Activated T-helper 2 cell treated with anti-CD3 and anti-CD28 coated beads, Interferon-gamma antibody, Interleukin-2, Interleukin-4, amounts not matched to agents 10 μg/mL and 5 μg/mL and 100 μg/mL, durations not matched to agents 14 hours and 24 hours and 36 hours (primary cell): ENCODE measurements around the gene MTPN. TPM values are rescaled to one million over a fixed set of nuclear protein-coding genes. Genes with fewer than 3 reads are reported as not detected.

Experiments
- DNase-seq: peaks from one replicate; pipeline ENCODE4 v3.0.0; 2021; ENCODE audit warnings: low spot score
- H3K27ac Mint-ChIP-seq: one replicate; pipeline ENCODE4 v1.8.0; 2021; ENCODE audit warnings: mixed read lengths
- H3K27me3 Mint-ChIP-seq: one replicate; pipeline ENCODE4 v1.8.0; 2021; ENCODE audit warnings: low read depth, mixed read lengths
- H3K36me3 Mint-ChIP-seq: one replicate; pipeline ENCODE4 v1.8.0; 2021; ENCODE audit warnings: low read depth, mixed read lengths
- H3K4me1 Mint-ChIP-seq: one replicate; pipeline ENCODE4 v1.8.0; 2021; ENCODE audit warnings: low read depth, mixed read lengths
- H3K4me3 Mint-ChIP-seq: one replicate; pipeline ENCODE4 v1.8.0; 2021; ENCODE audit warnings: low read depth, mild to moderate bottlenecking, moderate library complexity, mixed read lengths
- H3K9me3 Mint-ChIP-seq: one replicate; pipeline ENCODE4 v1.8.0; 2021; ENCODE audit warnings: mixed read lengths
- intact Hi-C: fragments of 100-400 bp; cut with micrococcal nuclease; formaldehyde crosslinking; loops from one replicate; pipeline ENCODE4 v1.15.1; 2023
- total RNA-seq: library from RNA; stranded (reverse); gene quantifications from 2 replicates; pipeline ENCODE4 v1.2.3, GENCODE V29; 2022

MTPN gene
- total RNA-seq, 1 donor from 2014 or later: 113 TPM

DNA sequence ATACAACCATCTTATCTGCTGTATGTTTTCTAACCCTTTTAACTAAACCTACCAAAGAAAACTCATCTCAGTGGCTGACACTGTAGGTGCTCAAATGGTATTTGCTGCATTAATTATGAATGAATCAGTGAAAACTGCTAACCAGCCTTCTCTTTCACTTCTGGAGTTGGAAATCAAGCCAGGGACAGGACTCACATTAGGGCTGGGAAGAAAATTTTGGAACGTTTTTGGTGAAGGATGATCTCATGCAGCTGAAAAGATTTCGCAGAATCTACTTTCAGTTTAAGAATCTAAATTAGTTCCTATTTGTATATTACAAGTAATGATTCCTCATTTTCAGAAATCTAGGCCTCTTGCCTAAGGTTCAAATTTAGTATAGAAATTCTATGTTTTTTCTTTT, 12.9 kb downstream of the MTPN start:
- Mint-ChIP-seq H3K4me3 (no peak overlapping the region), H3K27me3 (no peaks in the 10 kb centered on the region), H3K27ac (no peak overlapping the region), H3K9me3 (no peaks in the 10 kb centered on the region), H3K4me1 (peaks cover 37% of the 10 kb centered on the region), H3K36me3 (peaks cover 33% of the 10 kb centered on the region)
- intact Hi-C loops: no loop called here
- no peak for DNase-seq

DNA sequence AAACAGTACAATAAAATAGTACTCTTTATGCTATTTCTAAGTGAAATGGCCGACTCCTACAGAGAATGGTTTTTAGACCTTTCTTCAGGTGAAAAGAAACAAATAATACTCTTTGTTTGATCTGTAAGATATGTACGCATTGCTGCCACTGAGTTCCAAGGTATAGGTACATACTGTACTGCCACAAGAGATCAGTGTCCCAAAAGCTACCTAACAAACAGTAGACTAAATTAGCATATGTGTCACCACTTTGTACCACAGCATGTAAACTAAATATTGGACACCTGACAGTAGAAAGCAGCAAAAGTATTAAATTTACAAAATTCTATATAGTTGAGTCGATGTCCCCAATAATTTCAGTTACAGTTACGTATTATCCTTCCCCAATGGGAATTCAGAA, 14.4 kb downstream of the MTPN start:
- Mint-ChIP-seq H3K27me3 (no peaks in the 10 kb centered on the region), H3K4me3 (no peak overlapping the region), H3K27ac (no peak overlapping the region), H3K9me3 (no peaks in the 10 kb centered on the region), H3K36me3 (peaks cover 22% of the 10 kb centered on the region), H3K4me1 (peaks cover 31% of the 10 kb centered on the region)
- intact Hi-C loops: no loop called here
- no peak for DNase-seq

DNA sequence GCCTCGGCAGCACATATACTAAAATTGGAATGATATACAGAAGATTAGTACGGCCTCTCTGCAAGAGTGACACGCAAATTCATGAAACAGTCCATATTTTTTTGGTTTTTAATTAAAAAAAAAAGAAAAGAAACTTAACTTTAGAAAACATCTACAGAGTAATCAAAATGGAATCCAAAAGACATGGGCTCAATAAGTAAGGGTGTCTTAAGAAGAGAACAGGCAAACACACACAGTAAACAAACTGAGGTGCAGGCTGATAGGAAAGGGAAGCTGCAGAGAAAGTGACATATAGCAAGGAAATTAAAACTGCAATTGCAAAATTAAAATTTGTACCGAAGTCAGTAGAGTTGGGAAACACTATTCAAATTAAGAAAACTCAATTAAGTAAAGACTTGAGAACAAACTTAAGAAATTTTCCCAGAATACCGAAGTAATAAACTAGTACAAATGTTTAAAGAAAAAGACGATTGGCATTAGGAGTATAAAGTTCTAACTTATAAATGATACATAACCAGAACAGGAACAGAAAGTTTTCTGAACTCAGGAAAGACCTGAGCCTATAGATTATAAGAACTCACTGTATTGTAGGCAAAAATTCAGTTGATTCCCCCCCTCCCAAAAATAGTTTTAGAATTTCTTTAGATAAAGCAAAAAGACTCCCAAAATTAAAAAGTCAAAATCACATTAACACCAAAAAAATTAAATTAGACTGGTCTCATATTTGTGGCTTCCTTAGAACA, 16.3 kb downstream of the MTPN start:
- Mint-ChIP-seq H3K27me3 (no peaks in the 10 kb centered on the region), H3K36me3 (peaks cover 26% of the 10 kb centered on the region), H3K27ac (no peak overlapping the region), H3K4me1 (peaks cover 22% of the 10 kb centered on the region), H3K9me3 (no peaks in the 10 kb centered on the region), H3K4me3 (no peak overlapping the region)
- intact Hi-C loops: no loop called here
- no peak for DNase-seq

DNA sequence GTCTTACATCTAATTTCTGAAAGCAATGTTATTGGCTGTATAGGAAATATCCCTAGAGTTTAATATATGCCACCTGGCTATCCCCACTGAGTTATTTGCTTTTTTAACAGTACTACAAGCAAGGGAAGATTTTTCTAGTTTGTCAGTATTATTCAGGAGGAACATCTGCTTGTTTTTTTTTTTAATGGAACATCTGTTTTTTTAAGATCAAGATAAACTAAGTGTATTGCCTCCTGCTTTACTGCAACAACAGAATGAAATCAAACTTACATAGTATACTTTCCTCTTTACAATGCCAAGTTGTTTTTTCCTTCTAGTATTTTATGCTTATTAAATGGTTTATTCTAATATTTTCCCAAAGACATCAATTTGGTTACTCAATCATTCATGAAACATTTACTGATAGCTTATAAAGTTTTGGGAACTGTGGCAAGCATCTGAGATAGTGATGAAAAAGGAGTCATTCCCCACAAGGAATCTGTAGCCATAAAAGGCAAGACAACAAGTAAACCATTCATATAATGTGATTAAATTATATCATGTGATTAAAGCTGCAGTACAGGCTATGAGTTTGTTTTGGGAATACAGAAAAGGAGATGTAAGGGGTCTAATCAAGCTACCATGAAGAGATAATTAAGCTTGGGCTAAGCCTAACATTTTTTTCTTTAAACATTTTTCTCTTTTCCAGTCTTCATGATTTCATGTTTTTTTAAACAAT, 17.4 kb downstream of the MTPN start:
- no peak overlapping the region for H3K4me3 Mint-ChIP-seq
- peaks cover 35% of the 10 kb centered on the region for H3K36me3 Mint-ChIP-seq
- H3K9me3 Mint-ChIP-seq: no peaks in the 10 kb centered on the region
- DNase-seq: no peak
- intact Hi-C loops: no loop called here
- H3K27ac Mint-ChIP-seq: no peak overlapping the region
- no peaks in the 10 kb centered on the region for H3K27me3 Mint-ChIP-seq
- H3K4me1 Mint-ChIP-seq: peaks cover 20% of the 10 kb centered on the region

DNA sequence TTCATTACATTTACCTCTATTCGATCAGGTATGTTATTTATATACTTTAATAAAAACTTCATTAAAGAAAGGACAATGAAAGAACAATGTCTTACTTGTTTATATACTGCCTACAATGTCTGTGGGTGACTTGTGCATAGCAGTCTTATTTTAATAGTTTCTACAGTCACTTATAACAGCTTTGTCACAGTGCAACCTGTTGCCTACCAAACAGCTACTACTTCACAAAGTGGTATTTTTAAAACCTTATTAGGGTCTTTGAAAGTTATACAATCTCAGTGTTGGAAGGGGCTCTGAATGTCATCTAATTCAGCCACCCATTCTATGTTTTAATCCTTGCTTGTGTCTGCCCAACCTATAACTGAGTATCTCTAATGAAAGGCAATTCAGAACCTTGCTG, 19.0 kb downstream of the MTPN start:
- H3K36me3 Mint-ChIP-seq: peaks cover 36% of the 10 kb centered on the region
- H3K4me1 Mint-ChIP-seq: peaks cover 19% of the 10 kb centered on the region
- H3K27ac Mint-ChIP-seq: no peak overlapping the region
- H3K9me3 Mint-ChIP-seq: no peaks in the 10 kb centered on the region
- intact Hi-C loops: no loop called here
- no peak for DNase-seq
- no peak overlapping the region for H3K4me3 Mint-ChIP-seq
- no peaks in the 10 kb centered on the region for H3K27me3 Mint-ChIP-seq

DNA sequence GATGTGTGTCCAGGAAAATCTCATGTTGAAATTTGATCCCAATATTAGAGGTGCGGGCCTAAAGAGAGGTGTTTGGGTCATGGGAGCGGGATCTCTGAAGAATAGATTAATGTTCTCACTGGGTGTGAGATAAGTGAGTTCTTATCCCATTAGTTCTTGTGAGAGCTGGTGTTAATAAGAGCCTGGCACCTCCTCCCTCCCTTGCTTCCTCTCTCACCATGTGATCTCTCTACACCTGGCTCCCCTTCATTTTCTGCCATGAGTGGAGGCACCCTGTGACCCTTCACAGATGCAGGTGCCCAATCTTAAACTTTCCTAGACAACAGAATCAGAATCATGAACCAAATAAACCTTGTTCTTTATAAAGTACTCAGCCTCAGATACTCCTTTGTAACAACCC, 19.5 kb downstream of the MTPN start:
- Mint-ChIP-seq H3K27ac (no peak overlapping the region), H3K36me3 (peaks cover 41% of the 10 kb centered on the region), H3K4me1 (peaks cover 18% of the 10 kb centered on the region), H3K4me3 (no peak overlapping the region), H3K9me3 (no peaks in the 10 kb centered on the region), H3K27me3 (no peaks in the 10 kb centered on the region)
- no peak for DNase-seq
- intact Hi-C loops: no loop called here

DNA sequence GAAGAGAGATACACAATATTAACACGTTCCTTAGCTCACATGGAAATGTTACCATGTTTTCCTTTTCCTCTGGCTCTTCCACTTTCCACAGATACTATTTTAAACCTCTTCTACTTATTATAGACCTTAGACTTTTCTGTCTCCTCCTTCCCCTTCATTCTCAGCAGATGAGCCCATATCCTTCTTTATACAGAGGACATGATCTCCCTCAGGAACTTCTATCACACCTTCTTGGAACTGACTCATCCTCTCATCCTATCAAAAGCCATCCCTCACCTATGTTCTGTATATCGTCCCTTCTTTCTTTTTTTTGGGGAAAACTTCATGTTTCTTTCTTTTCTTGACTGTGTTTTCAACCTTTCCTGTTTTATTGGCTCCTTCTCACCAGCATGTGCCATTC, 20.8 kb downstream of the MTPN start:
- H3K27ac Mint-ChIP-seq: no peak overlapping the region
- H3K9me3 Mint-ChIP-seq: no peaks in the 10 kb centered on the region
- no peak for DNase-seq
- H3K4me3 Mint-ChIP-seq: no peak overlapping the region
- intact Hi-C loops: no loop called here
- peaks cover 49% of the 10 kb centered on the region for H3K36me3 Mint-ChIP-seq
- no peaks in the 10 kb centered on the region for H3K27me3 Mint-ChIP-seq
- H3K4me1 Mint-ChIP-seq: peaks cover 15% of the 10 kb centered on the region

DNA sequence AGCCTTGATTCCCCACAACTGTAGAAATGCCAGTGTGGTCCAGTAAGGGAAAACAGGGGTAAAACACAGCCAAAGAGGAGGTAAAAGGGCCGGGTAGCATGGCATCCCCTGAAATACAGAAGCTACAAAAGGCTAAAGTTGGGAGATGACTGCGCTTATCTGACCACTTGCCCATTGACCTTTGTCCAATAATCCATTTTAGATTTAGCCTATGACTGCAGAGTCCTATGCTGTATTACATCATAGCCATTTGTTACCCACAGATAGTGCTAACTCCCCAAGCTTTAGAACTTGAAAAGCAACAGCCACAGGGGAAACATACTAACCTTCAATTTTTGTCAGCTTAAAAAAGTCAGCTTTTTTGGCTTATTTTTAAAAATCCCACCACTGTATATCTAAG, 26.2 kb downstream of the MTPN start:
- intact Hi-C loops: no loop called here
- no peak for DNase-seq
- Mint-ChIP-seq H3K4me3 (no peak overlapping the region), H3K36me3 (peaks cover 62% of the 10 kb centered on the region), H3K27me3 (no peaks in the 10 kb centered on the region), H3K4me1 (peaks cover 14% of the 10 kb centered on the region), H3K9me3 (no peaks in the 10 kb centered on the region), H3K27ac (no peak overlapping the region)

DNA sequence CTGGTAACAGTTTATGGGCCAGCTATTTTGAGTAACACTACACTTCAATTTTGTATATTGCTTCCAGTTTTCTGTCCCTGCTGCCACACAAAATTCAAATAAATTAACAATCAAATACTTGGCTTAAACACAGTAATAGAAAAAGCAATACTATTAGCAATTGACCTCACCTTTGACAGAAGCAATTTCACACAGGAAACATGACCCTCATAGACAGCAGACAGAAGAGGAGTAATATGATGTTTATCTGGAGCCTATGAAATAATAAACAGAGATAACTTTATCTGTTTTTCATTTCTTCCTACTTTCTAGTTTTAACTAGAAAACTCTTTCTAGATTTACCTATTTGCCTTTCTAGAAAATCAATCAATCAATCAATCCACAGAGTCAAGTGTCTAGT, 26.7 kb downstream of the MTPN start:
- H3K9me3 Mint-ChIP-seq: no peaks in the 10 kb centered on the region
- no peak overlapping the region for H3K27ac Mint-ChIP-seq
- H3K4me1 Mint-ChIP-seq: peaks cover 13% of the 10 kb centered on the region
- H3K27me3 Mint-ChIP-seq: no peaks in the 10 kb centered on the region
- H3K36me3 Mint-ChIP-seq: peaks cover 59% of the 10 kb centered on the region
- no peak overlapping the region for H3K4me3 Mint-ChIP-seq
- DNase-seq: no peak
- intact Hi-C loops: no loop called here

DNA sequence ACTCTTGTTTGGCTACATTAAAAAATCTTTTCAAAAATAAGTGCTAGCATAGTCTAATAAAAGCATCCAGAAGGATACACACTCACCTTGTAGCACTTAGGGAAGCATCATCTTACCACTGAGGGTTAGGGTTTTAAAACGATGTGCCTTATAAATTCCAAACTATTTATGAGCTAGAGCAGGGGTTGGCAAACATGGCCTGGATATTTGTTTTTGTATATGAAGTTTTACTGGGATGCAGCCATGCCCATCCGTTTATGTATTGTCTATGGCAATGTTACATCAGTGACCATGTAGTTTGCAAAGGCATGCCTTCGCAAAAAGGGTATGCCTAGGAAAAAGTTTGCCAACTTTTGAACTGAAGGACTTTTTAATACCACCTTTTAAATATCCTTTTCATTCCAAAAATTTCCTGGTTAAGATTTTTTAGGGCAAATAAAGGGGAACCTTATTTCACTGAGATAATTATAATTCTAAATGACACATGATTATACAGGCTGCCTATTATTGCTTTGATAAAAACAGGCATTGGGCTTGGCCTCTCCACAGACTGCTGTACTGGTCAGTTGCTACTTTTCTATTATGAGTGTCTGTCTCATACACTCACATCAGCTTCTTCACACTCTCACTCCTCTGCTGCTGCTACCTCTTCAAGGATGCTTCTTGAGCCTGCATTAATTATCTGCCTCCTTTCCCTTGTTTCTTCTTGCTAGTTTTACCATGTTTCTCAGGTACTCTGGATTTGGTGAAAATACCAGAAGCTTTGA, 30.7 kb downstream of the MTPN start:
- intact Hi-C loops: no loop called here
- no peaks in the 10 kb centered on the region for H3K27me3 Mint-ChIP-seq
- DNase-seq: no peak
- no peak overlapping the region for H3K4me3 Mint-ChIP-seq
- H3K9me3 Mint-ChIP-seq: no peaks in the 10 kb centered on the region
- peaks cover 46% of the 10 kb centered on the region for H3K36me3 Mint-ChIP-seq
- peaks cover 7% of the 10 kb centered on the region for H3K4me1 Mint-ChIP-seq
- H3K27ac Mint-ChIP-seq: no peak overlapping the region

DNA sequence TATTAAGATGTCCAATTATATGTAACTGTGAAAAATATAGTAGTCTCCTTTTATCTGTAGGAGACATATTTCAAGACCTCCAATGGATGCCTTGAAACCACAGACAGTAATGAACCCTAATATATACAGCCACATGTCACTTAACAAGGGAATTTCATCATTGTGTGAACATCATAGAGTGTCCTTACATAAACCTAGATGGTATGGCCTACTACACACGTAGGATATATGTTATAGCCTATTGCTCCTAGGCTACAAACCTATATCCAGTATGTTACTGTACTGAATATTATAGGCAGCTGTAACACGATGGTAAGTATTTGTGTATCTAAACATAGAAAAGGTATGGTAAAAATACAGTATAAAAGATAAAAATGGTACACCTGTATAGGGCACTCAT, 32.4 kb downstream of the MTPN start:
- intact Hi-C loops: no loop called here
- H3K27ac Mint-ChIP-seq: no peak overlapping the region
- H3K9me3 Mint-ChIP-seq: no peaks in the 10 kb centered on the region
- peaks cover 35% of the 10 kb centered on the region for H3K36me3 Mint-ChIP-seq
- H3K4me3 Mint-ChIP-seq: no peak overlapping the region
- no peaks in the 10 kb centered on the region for H3K27me3 Mint-ChIP-seq
- DNase-seq: no peak
- H3K4me1 Mint-ChIP-seq: peaks cover 10% of the 10 kb centered on the region

DNA sequence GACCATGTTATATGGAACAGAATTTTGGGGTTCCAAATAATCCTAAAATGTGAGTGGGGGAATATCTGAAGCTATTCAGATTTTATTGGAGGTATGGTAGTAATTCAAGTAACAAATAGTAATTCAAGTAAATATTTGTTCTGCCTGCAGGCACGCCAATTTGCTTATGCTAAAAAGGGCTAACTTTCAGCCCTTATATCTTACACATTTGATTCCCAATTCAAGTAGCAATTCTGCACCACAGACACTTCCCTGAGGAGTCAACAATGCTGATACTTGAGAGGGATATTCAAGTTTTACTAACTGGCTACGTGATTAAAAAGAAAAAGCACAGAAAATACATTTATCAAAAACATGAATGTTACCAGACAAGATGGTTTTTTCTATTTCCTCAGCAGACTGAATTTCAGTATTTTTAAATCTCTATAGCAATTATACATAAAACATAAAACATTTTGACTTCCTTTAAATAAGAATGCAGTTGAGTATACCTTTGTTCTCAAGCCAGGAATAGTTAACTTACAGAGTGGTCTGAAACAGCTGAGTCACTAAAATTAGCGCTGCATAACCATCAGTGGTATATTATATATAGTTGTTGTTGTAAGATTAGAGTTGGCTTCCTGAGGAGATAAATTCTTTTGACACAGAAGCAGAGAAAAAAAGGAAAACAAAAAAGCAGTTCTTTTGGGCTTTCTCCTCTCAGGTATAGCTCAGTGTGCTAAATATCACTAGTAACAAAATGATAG, 33.9 kb downstream of the MTPN start:
- no peak overlapping the region for H3K27ac Mint-ChIP-seq
- no peak overlapping the region for H3K4me3 Mint-ChIP-seq
- peaks cover 26% of the 10 kb centered on the region for H3K36me3 Mint-ChIP-seq
- intact Hi-C loops: no loop called here
- H3K9me3 Mint-ChIP-seq: no peaks in the 10 kb centered on the region
- no peak for DNase-seq
- no peaks in the 10 kb centered on the region for H3K27me3 Mint-ChIP-seq
- peaks cover 14% of the 10 kb centered on the region for H3K4me1 Mint-ChIP-seq
